Measurements from ENCODE around the gene NXPH3. TPM values are rescaled to one million over a fixed set of nuclear protein-coding genes. Genes with fewer than 3 reads are reported as not detected.

The NXPH3 gene
- total and polyA plus RNA-seq, 2 experiments from 2014 or later, result 2.1 to 9.0 TPM

- TF ChIP-seq CTCF (IDR thresholded peaks at IDR 0.05; ENCODE audit: low read depth, low read length), result no peak
- H3K27ac ChIP-seq, result no peak overlapping the region
Observed at GRCh38 chr17:49597436-49597835, 21.8 kb downstream of the NXPH3 start.

GRCh38 chr17:49597928-49598655, 22.4 kb downstream of the NXPH3 start:
- Histone ChIP-seq H3K4me1 (ENCODE audit: low read depth) (peaks cover 18% of the 10 kb centered on the region), H3K9me3 (ENCODE audit: low read depth) (no peaks in the 10 kb centered on the region), H3K27ac (no peak overlapping the region), H3K27me3 (no peaks in the 10 kb centered on the region), H3K4me3 (no peak overlapping the region), H3K36me3 (peaks cover 46% of the 10 kb centered on the region)
- no peak for TF ChIP-seq CTCF (IDR thresholded peaks at IDR 0.05; ENCODE audit: low read depth, low read length)
- DNase-seq (ENCODE audit: low read depth in 1 of 2, low spot score in 1 of 2), result peak in 1 of 2 donors; percentile 53

More at GRCh38 chr17:49597436-49597835, 21.8 kb downstream of the NXPH3 start:
- Histone ChIP-seq H3K36me3 (peaks cover 41% of the 10 kb centered on the region), H3K4me3 (no peak overlapping the region), H3K9me3 (ENCODE audit: low read depth) (no peaks in the 10 kb centered on the region), H3K27me3 (no peaks in the 10 kb centered on the region), H3K4me1 (ENCODE audit: low read depth) (peaks cover 14% of the 10 kb centered on the region)
- DNase-seq (ENCODE audit: low read depth in 1 of 2, low spot score in 1 of 2), result no peak

- Histone ChIP-seq H3K27ac (no peak overlapping the region), H3K4me3 (no peak overlapping the region), H3K27me3 (no peaks in the 10 kb centered on the region), H3K9me3 (ENCODE audit: low read depth) (no peaks in the 10 kb centered on the region), H3K4me1 (ENCODE audit: low read depth) (peaks cover 18% of the 10 kb centered on the region), H3K36me3 (peaks cover 48% of the 10 kb centered on the region)
- no peak for TF ChIP-seq CTCF (IDR thresholded peaks at IDR 0.05; ENCODE audit: low read depth, low read length)
- DNase-seq (ENCODE audit: low read depth in 1 of 2, low spot score in 1 of 2), result no peak
Observed at GRCh38 chr17:49598918-49599317, 23.2 kb downstream of the NXPH3 start.

GRCh38 chr17:49600949-49601348, 25.3 kb downstream of the NXPH3 start:
- no peak for TF ChIP-seq CTCF (IDR thresholded peaks at IDR 0.05; ENCODE audit: low read depth, low read length)
- H3K27ac ChIP-seq, result no peak overlapping the region
- H3K4me1 ChIP-seq (ENCODE audit: low read depth), result peaks cover 18% of the 10 kb centered on the region
- peaks cover 61% of the 10 kb centered on the region for H3K36me3 ChIP-seq
- no peaks in the 10 kb centered on the region for H3K27me3 ChIP-seq
- no peak overlapping the region for H3K4me3 ChIP-seq
- H3K9me3 ChIP-seq (ENCODE audit: low read depth), result no peaks in the 10 kb centered on the region
- DNase-seq (ENCODE audit: low read depth in 1 of 2, low spot score in 1 of 2), result no peak

GRCh38 chr17:49602783-49603182, 27.1 kb downstream of the NXPH3 start:
- Histone ChIP-seq H3K27ac (peak overlapping the region; percentile 67), H3K9me3 (ENCODE audit: low read depth) (no peaks in the 10 kb centered on the region), H3K4me3 (no peak overlapping the region), H3K4me1 (ENCODE audit: low read depth) (peaks cover 15% of the 10 kb centered on the region), H3K36me3 (peaks cover 62% of the 10 kb centered on the region), H3K27me3 (no peaks in the 10 kb centered on the region)
- no peak for DNase-seq (ENCODE audit: low read depth in 1 of 2, low spot score in 1 of 2)
- TF ChIP-seq CTCF (IDR thresholded peaks at IDR 0.05; ENCODE audit: low read depth, low read length), result no peak
